Adrenal gland (tissue), 12 donors: ENCODE results near the gene GALR2. TPM values are rescaled to one million over a fixed set of nuclear protein-coding genes. Genes with fewer than 3 reads are reported as not detected.

Experiments used
- DNase-seq, 7 donors: peaks; one replicate each; pipeline ENCODE4 v3.0.0-alpha.2; 2019 to 2020
- H3K27ac ChIP-seq, 5 donors: fragments of 200-600 bp; sonication (generic) in 4 of 5; 1 replicate in 3 of 5; 2 replicates in 2 of 5; pipeline versions ENCODE4 v1.5.1 to v1.8.0; 2016 to 2020; ENCODE audit warnings: mild to moderate bottlenecking in 1 of 5
- H3K27me3 ChIP-seq: fragments of 200-600 bp; 2 replicates; pipeline ENCODE4 v1.8.0; 2021
- H3K36me3 ChIP-seq, 2 donors: fragments of 200-600 bp; replicated peaks in 1 of 2; 1 replicate in 1 of 2; 2 replicates in 1 of 2; pipeline versions ENCODE4 v1.5.1 to v1.8.0; 2018 to 2022
- H3K4me1 ChIP-seq, 2 donors: fragments of 200-600 bp; replicated peaks in 1 of 2; 1 replicate in 1 of 2; 2 replicates in 1 of 2; pipeline versions ENCODE4 v1.5.1 to v1.8.0; 2018 to 2021
- H3K4me3 ChIP-seq, 4 donors: fragments of 200-600 bp; sonication (generic) in 3 of 4; one replicate each; pipeline ENCODE4 v1.5.1; 2016 to 2018
- H3K9me3 ChIP-seq, 3 donors: fragments of 200-600 bp; sonication (generic) in 1 of 3; replicated peaks in 1 of 3; 1 replicate in 2 of 3; 2 replicates in 1 of 3; pipeline versions ENCODE4 v1.5.1 to v1.8.0; 2016 to 2021
- CTCF ChIP-seq, 6 experiments: fragments of 450-650 bp in 4 of 6; fragments of 200-600 bp in 2 of 6; sonication (generic) in 1 of 6; IDR thresholded peaks; 1 replicate in 5 of 6; 2 replicates in 1 of 6; pipeline versions ENCODE4 v1.5.1 to v1.8.0; 2016 to 2021; ENCODE audit warnings: antibody characterized with exemption in 6 of 6, mild to moderate bottlenecking in 2 of 6, moderate library complexity in 1 of 6
- POLR2A ChIP-seq, 2 donors: fragments of 450-650 bp; IDR thresholded peaks; one replicate each; pipeline ENCODE4 v1.6.1; 2017; ENCODE audit warnings: antibody characterized with exemption in 2 of 2, mild to moderate bottlenecking in 2 of 2, moderate library complexity in 1 of 2
- WGBS, 4 donors: extraction: QIAGEN DNeasy Blood & Tissue Kit in 2 of 4; methylation state at CpG; one replicate each; pipeline versions ENCODE4 v1.1.5 to v1.1.7; 2013 to 2017; 5-methylcytosine and 5-hydroxymethylcytosine counted together
- intact Hi-C, 2 donors: fragments of 100-400 bp; cut with DNase I; formaldehyde crosslinking; loops; one replicate each; pipeline versions ENCODE4 v1.14.1 to v1.15.0; 2022 to 2023
- polyA plus RNA-seq, 3 donors: library from polyadenylated mRNA; stranded (reverse); fragments of 200-250 nt in 2 of 3; fragments of 350-450 nt in 1 of 3; fragmentation: Illumina TruSeq in 1 of 3; extraction: RNeasy Lipid Tissue Mini Kit (QIAGEN cat#74804) in 1 of 3; gene quantifications; one replicate each; pipeline ENCODE4 v1.2.3, GENCODE V29; 2013 to 2014
- total RNA-seq, 9 donors: library from RNA; depleted of rRNA in 4 of 9; stranded (reverse); fragments of >200 nt in 4 of 9; fragments of 120-200 nt in 1 of 9; fragmentation: NEBNext Ultra II Directional in 1 of 9; extraction: Animal tissue kit (Norgen Biotek cat#: 25700) in 1 of 9; gene quantifications; one replicate each; pipeline versions ENCODE4 v1.1.0 to v1.2.4, GENCODE V29; 2013 to 2023
- donor health status: healthy with polysubstance abuse.
- donor health status: Bipolar disorder and iron deficiency.
- donor health status: DM: yes; HTN: yes; CAD: no.
- donor health status: DM: no; HTN: no; CAD: no.
- donor health status: DM: no; HTN: no; CAD: no.
- donor health status: DM: yes; HTN: yes; CAD: no.

Gene GALR2
- total and polyA plus RNA-seq, 12 donors: 0.27 TPM; not detected in 11

- no peaks in the 10 kb centered on the region for H3K9me3 ChIP-seq
- no peak for TF ChIP-seq POLR2A (IDR thresholded peaks at IDR 0.05)
- TF ChIP-seq CTCF (IDR thresholded peaks at IDR 0.05): no peak
- no peak for DNase-seq
- H3K4me1 ChIP-seq: no peaks in the 10 kb centered on the region
- H3K4me3 ChIP-seq: no peak overlapping the region
- no peaks in the 10 kb centered on the region for H3K27me3 ChIP-seq
- intact Hi-C loops: no loop called here
- no peak overlapping the region for H3K27ac ChIP-seq
- WGBS, 4 donors: 81 to 92% (median 88%) methylated on average over 16 to 25 of the region's 25 CpGs
- H3K36me3 ChIP-seq: peaks cover 0 to 96% of the 10 kb centered on the region in 2 donors
Observed at GRCh38 chr17:76088041-76088867, 13.7 kb downstream of the GALR2 start.

GRCh38 chr17:76088868-76089576, 14.4 kb downstream of the GALR2 start:
- Histone ChIP-seq H3K4me1 (no peaks in the 10 kb centered on the region), H3K27ac (no peak overlapping the region), H3K9me3 (no peaks in the 10 kb centered on the region), H3K27me3 (no peaks in the 10 kb centered on the region), H3K4me3 (no peak overlapping the region), H3K36me3 (peaks cover 0 to 96% of the 10 kb centered on the region in 2 donors)
- 91 to 96% (median 95%) methylated on average over 13 to 25 of the region's 25 CpGs for WGBS, 4 donors
- no peak for TF ChIP-seq POLR2A (IDR thresholded peaks at IDR 0.05)
- no peak for TF ChIP-seq CTCF (IDR thresholded peaks at IDR 0.05)
- DNase-seq: no peak
- intact Hi-C loops: no loop called here

DNA sequence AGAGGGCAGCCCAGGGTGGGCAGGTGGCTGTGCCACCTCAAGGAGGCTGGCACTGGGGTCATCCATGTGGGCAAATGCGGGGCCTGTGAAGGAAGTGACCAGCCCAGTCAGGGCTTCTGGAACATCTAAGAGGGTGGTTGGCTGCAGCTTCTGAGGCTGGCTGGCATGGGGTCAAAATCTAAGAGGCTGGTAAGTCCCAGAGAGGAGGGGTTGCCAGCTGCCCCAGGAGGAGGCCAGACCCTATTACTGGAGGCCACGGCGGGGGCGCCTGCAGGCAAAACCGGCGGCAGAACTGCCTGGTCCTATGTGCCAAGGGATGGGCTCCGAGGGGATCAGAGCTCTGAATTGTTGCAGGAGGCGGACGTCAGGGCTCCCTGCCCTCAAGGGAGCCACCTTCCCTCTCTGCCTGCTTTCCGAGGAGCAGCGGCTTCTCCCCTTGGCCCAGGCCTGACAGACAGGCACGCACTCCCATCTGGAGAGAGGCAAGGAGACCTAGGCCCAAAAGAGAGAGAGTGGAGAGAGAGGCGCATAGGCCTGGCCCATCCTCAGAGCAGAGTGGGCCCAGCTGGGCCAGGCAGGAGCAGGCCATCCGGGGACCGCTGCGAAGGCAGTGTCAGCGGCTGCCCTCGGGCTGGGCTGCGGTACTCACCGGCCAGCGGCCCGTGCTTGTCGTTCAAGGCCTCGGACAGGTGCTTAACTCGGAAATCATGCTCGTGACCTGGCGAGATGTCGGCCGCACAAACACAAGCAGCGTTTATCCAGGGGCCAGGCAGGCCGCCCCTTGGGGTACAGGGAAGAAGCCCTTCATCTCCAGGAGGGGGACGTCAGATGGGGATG, 15.3 kb downstream of the GALR2 start:
- Histone ChIP-seq H3K4me3 (no peak overlapping the region), H3K4me1 (no peaks in the 10 kb centered on the region), H3K27ac (no peak overlapping the region), H3K27me3 (no peaks in the 10 kb centered on the region), H3K9me3 (no peaks in the 10 kb centered on the region), H3K36me3 (peaks cover 0 to 95% of the 10 kb centered on the region in 2 donors)
- intact Hi-C loops: no loop called here
- 89 to 98% (median 94%) methylated on average over 14 to 32 of the region's 32 CpGs for WGBS, 4 donors
- TF ChIP-seq POLR2A (IDR thresholded peaks at IDR 0.05) (no peak), CTCF (IDR thresholded peaks at IDR 0.05) (no peak)
- no peak for DNase-seq
